NCI-H128 (cell line): Measurements from ENCODE around the gene ANAPC2.

ENCODE experiments used
- DNase-seq: peaks from one replicate; lab custom pipeline; 2025; ENCODE audit not compliant: unreplicated experiment; lab: John Stamatoyannopoulos, UW

Gene ANAPC2

GRCh38 chr9:137227853-137228505, 39.6 kb upstream of the ANAPC2 start:
- no peak for DNase-seq

- DNase-seq, result peak; percentile 86
Measured at GRCh38 chr9:137227054-137227852, 38.9 kb upstream of the ANAPC2 start, which contains the start of gene RNF224. Gene RNF224, plus strand, starts transcription at chr9:137227502. Its CDS starts 834 bp downstream, at chr9:137228336.

- no peak for DNase-seq
Measured at GRCh38 chr9:137226338-137227053, 38.1 kb upstream of the ANAPC2 start.

GRCh38 chr9:137225699-137226331, 37.5 kb upstream of the ANAPC2 start:
- no peak for DNase-seq

- DNase-seq, result no peak
Measured at GRCh38 chr9:137224830-137225694, 36.7 kb upstream of the ANAPC2 start, which contains the start of gene CYSRT1. Gene CYSRT1, plus strand, starts transcription at chr9:137225174. Its CDS starts 448 bp downstream, at chr9:137225622.

GRCh38 chr9:137223078-137223970, 35.0 kb upstream of the ANAPC2 start:
- DNase-seq, result peak; percentile 95

- DNase-seq, result no peak
Measured at GRCh38 chr9:137222190-137223077, 34.1 kb upstream of the ANAPC2 start, which contains the start of gene RNF208. Gene RNF208, minus strand, starts transcription at chr9:137222240. Its CDS starts 1,028 bp downstream, at chr9:137221212.

- DNase-seq, result no peak
Measured at GRCh38 chr9:137221506-137222111, 33.2 kb upstream of the ANAPC2 start.

- DNase-seq, result no peak
Measured at GRCh38 chr9:137221095-137221505, 32.7 kb upstream of the ANAPC2 start.

- no peak for DNase-seq
Measured at GRCh38 chr9:137220317-137221094, 32.1 kb upstream of the ANAPC2 start.

GRCh38 chr9:137219757-137220316, 31.5 kb upstream of the ANAPC2 start:
- no peak for DNase-seq

GRCh38 chr9:137218754-137219271, 30.5 kb upstream of the ANAPC2 start:
- DNase-seq, result no peak

GRCh38 chr9:137218212-137218753, 29.9 kb upstream of the ANAPC2 start:
- DNase-seq, result no peak

GRCh38 chr9:137217276-137218211, 29.2 kb upstream of the ANAPC2 start:
- no peak for DNase-seq
